Endothelial cell of umbilical vein (primary cell): ENCODE results near the gene ATG7. TPM values are rescaled to one million over a fixed set of nuclear protein-coding genes. Genes with fewer than 3 reads are reported as not detected.

ENCODE experiments used
- BruUV-seq: library from RNA; stranded (reverse); fragments of 400-500 nt; replicated peaks from 2 replicates; lab custom pipeline; 2021; lab: Mats Ljungman, UMichigan
- CTCF ChIA-PET: fragments of 300-600, 350-600 bp; sonication (Branson Sonifier 250); formaldehyde crosslinking; loops from one replicate; lab custom pipeline; 2021; ENCODE audit warnings: antibody characterized with exemption, inconsistent platforms; lab: Charles Lee
- POLR2A ChIA-PET: fragments of 300-600, 350-600 bp; sonication (Branson Sonifier 250); formaldehyde crosslinking; loops from one replicate; lab custom pipeline; 2021; ENCODE audit warnings: antibody characterized with exemption, inconsistent platforms; lab: Charles Lee
- DNase-seq: peaks from one replicate; pipeline ENCODE4 v3.0.0-alpha.2; 2011; ENCODE audit warnings: low read depth, low spot score
- FAIRE-seq: peaks from 2 replicates; lab custom pipeline; 2011; peaks lifted over from hg19 to GRCh38; lab: Jason Lieb, UNC
- H2AFZ ChIP-seq: 2 replicates; pipeline ENCODE4 v1.6.0; 2012; ENCODE audit warnings: low read depth, low read length, control low read depth, inconsistent platforms
- H3K27ac ChIP-seq: 2 replicates; pipeline ENCODE4 v1.5.1; 2011; ENCODE audit warnings: low read depth, mild to moderate bottlenecking, control low read depth, low read length, moderate library complexity; ENCODE audit not compliant: insufficient read depth
- H3K27me3 ChIP-seq, 2 experiments: 2 replicates each; pipeline versions ENCODE4 v1.6.0 to v1.6.1; 2011; ENCODE audit warnings: low read length in 2 of 2, mixed read lengths in 1 of 2; ENCODE audit not compliant: control insufficient read depth in 2 of 2, insufficient read depth in 2 of 2
- H3K36me3 ChIP-seq, 2 experiments: 2 replicates in 1 of 2; 3 replicates in 1 of 2; pipeline ENCODE4 v1.5.1; 2011; ENCODE audit warnings: low read length in 2 of 2, mild to moderate bottlenecking in 1 of 2, moderate library complexity in 1 of 2; ENCODE audit not compliant: control insufficient read depth in 2 of 2, insufficient read depth in 2 of 2; ENCODE audit errors: extremely low read depth in 1 of 2
- H3K4me1 ChIP-seq: 3 replicates; pipeline ENCODE4 v1.5.1; 2011; ENCODE audit warnings: mild to moderate bottlenecking, low read length; ENCODE audit not compliant: control insufficient read depth, insufficient read depth; ENCODE audit errors: extremely low read depth
- H3K4me2 ChIP-seq: 2 replicates; pipeline ENCODE4 v1.6.1; 2011; ENCODE audit warnings: low read length, control low read depth, mixed read lengths; ENCODE audit not compliant: insufficient read depth
- H3K4me3 ChIP-seq, 3 experiments: fragments of 200-600 bp in 1 of 3; sonication (generic), shearing (Covaris generic) in 1 of 3; replicated peaks in 1 of 3; 2 replicates each; pipeline ENCODE4 v1.5.1; 2011 to 2016; ENCODE audit warnings: control low read depth in 3 of 3, low read length in 3 of 3, mild to moderate bottlenecking in 2 of 3, inconsistent platforms in 1 of 3, low read depth in 1 of 3, moderate library complexity in 1 of 3; ENCODE audit not compliant: insufficient read depth in 1 of 3
- H3K79me2 ChIP-seq: 2 replicates; pipeline ENCODE4 v1.6.0; 2012; ENCODE audit warnings: low read length, inconsistent platforms; ENCODE audit not compliant: control insufficient read depth, insufficient read depth
- H3K9ac ChIP-seq: replicated peaks from 2 replicates; pipeline ENCODE3; 2011; ENCODE audit warnings: low read length, control low read depth; ENCODE audit not compliant: insufficient read depth; ENCODE audit errors: extremely low read depth
- H3K9me1 ChIP-seq: replicated peaks from 3 replicates; pipeline ENCODE4 v1.6.0; 2011; ENCODE audit warnings: mild to moderate bottlenecking, low read length; ENCODE audit not compliant: control insufficient read depth, insufficient read depth; ENCODE audit errors: extremely low read depth
- H3K9me3 ChIP-seq: replicated peaks from 2 replicates; pipeline ENCODE4 v1.5.1; 2012; ENCODE audit warnings: low read length, inconsistent platforms; ENCODE audit not compliant: control insufficient read depth, insufficient read depth
- H4K20me1 ChIP-seq: replicated peaks from 2 replicates; pipeline ENCODE3; 2011; ENCODE audit warnings: mild to moderate bottlenecking, low read length; ENCODE audit not compliant: control insufficient read depth, insufficient read depth; ENCODE audit errors: extremely low read depth
- FOS ChIP-seq: IDR thresholded peaks from 2 replicates; pipeline ENCODE4 v1.6.1; 2011; ENCODE audit warnings: mild to moderate bottlenecking, low read length, moderate library complexity, borderline replicate concordance; ENCODE audit not compliant: insufficient read depth
- GATA2 ChIP-seq: IDR thresholded peaks from 2 replicates; pipeline ENCODE4 v1.7.0; 2011; ENCODE audit warnings: low read depth, mild to moderate bottlenecking, moderate library complexity, mixed read lengths, low read length; ENCODE audit not compliant: insufficient read length, insufficient read depth
- MAX ChIP-seq: IDR thresholded peaks from 2 replicates; pipeline ENCODE4 v1.6.1; 2011; ENCODE audit not compliant: insufficient read depth, insufficient read length
- POLR2AphosphoS5 ChIP-seq: IDR thresholded peaks from 2 replicates; pipeline ENCODE4 v1.6.1; 2012; ENCODE audit warnings: low read depth, mild to moderate bottlenecking, control low read depth, low read length, moderate library complexity; ENCODE audit not compliant: insufficient read depth
- dilution Hi-C: fragments of 300-500 bp; cut with MboI; formaldehyde crosslinking; loops from one replicate; pipeline ENCODE4 v1.15.0; 2019; ENCODE audit warnings: low sequenced_read_pairs; ENCODE audit not compliant: extremely low pct_ligation_motif_present
- intact Hi-C: fragments of 100-400 bp; cut with micrococcal nuclease; formaldehyde crosslinking; loops from one replicate; pipeline ENCODE4 v1.10.0; 2022
- polyA plus RNA-seq, 4 experiments: library from polyadenylated mRNA; depleted of rRNA in 3 of 4; stranded (reverse) in 3 of 4; unstranded in 1 of 4; fragments of >200 nt; gene quantifications; 2 replicates each; pipeline versions ENCODE4 v1.2.1 to v1.2.3, GENCODE V29; 2011 to 2012; ENCODE audit warnings: missing spikeins in 1 of 4
- total RNA-seq: library from RNA; stranded (reverse); gene quantifications from 2 replicates; pipeline ENCODE4 v1.2.3, GENCODE V29; 2021

Gene ATG7
- total and polyA plus RNA-seq, 2 donors (not counting 3 experiments of a cell fraction or from before 2014, with no cell fraction given) = 30.8 to 48.3 TPM

- H3K36me3 ChIP-seq = peaks cover 2 to 27% of the 10 kb centered on the region in 2 experiments
- DNase-seq (no peak), FAIRE-seq (peak; percentile 18)
- no peak for TF ChIP-seq MAX
- TF ChIP-seq GATA2 = no peak
- no peak for TF ChIP-seq POLR2AphosphoS5
- no peak for TF ChIP-seq FOS
- intact Hi-C loops = no loop called here
- ChIA-PET POLR2A (interaction anchor here (0.7 kb wide), 1 partner anchor 18 kb away, joined by 4 read pairs; no protein-coding TSS in a partner anchor), CTCF (interaction anchor here (1.0 to 3.4 kb wide), 6 partner anchors 78 to 176 kb away, joined by 3 to 20 read pairs (median 6); no protein-coding TSS in a partner anchor)
- peaks cover 46% of the 10 kb centered on the region for H3K79me2 ChIP-seq
- no peak overlapping the region for H3K4me3 ChIP-seq
- H3K27me3 ChIP-seq = no peaks in the 10 kb centered on the region
- H3K4me2 ChIP-seq = no peak overlapping the region
- H3K9me3 ChIP-seq = no peaks in the 10 kb centered on the region
- no peak overlapping the region for H3K9ac ChIP-seq
- H2AFZ ChIP-seq = no peak overlapping the region
- dilution Hi-C loops = no loop called here
- BruUV-seq = no TSS peak
- no peaks in the 10 kb centered on the region for H3K9me1 ChIP-seq
- no peak overlapping the region for H3K27ac ChIP-seq
- peaks cover 46% of the 10 kb centered on the region for H3K4me1 ChIP-seq
- peaks cover 4% of the 10 kb centered on the region for H4K20me1 ChIP-seq
These were observed 283.9 kb downstream of the ATG7 start for GRCh38 chr3:11555881-11556633.
